ENCODE data around the gene EPHA2.

DNA sequence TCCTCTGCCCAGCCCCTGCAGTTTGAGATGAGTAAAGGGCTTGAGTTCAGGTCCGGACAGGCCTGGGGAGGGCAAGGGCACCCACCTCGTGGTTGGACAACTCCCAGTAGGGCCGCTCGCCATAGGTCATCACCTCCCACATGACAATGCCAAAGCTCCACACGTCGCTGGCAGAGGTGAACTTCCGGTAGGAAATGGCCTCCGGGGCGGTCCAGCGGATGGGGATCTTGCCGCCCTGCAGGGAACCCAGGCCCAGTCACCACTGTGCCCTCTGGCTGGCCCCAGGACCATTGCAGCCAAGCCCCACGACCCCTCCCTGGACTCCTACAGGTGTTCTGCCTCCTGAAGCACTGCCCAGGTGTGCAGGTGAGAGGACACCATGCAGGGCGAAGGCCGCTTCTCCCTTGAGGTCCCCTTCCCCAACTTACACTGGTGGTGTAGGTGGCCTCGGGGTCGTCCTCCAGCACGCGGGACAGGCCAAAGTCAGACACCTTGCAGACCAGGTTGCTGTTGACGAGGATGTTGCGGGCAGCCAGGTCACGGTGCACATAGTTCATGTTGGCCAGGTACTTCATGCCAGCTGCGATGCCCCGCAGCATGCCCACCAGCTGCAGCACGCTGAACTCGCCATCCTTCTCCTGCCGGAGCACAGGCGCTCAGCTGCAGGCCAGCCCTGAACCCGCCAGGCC lies 24.1 kb downstream of the EPHA2 start:
- TF ChIP-seq, protein P1, sequence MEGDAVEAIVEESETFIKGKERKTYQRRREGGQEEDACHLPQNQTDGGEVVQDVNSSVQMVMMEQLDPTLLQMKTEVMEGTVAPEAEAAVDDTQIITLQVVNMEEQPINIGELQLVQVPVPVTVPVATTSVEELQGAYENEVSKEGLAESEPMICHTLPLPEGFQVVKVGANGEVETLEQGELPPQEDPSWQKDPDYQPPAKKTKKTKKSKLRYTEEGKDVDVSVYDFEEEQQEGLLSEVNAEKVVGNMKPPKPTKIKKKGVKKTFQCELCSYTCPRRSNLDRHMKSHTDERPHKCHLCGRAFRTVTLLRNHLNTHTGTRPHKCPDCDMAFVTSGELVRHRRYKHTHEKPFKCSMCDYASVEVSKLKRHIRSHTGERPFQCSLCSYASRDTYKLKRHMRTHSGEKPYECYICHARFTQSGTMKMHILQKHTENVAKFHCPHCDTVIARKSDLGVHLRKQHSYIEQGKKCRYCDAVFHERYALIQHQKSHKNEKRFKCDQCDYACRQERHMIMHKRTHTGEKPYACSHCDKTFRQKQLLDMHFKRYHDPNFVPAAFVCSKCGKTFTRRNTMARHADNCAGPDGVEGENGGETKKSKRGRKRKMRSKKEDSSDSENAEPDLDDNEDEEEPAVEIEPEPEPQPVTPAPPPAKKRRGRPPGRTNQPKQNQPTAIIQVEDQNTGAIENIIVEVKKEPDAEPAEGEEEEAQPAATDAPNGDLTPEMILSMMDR (IDR thresholded peaks at IDR 0.05; ENCODE audit: insufficient read depth, low read length, poor library complexity, severe bottlenecking), result no peak
- no peak for TF ChIP-seq EZH2phosphoT487 (conservative IDR thresholded peaks at IDR 0.05; ENCODE audit: low read length)
